HepG2 (cell line): ENCODE data around the gene UGT1A3. TPM values are rescaled to one million over a fixed set of nuclear protein-coding genes. Genes with fewer than 3 reads are reported as not detected.

Experiments used
- ATAC-seq: fragments of 200-7000 bp; cut with Tn5 transposase; 3 replicates; pipeline ENCODE4 v1.9.1; 2020; ENCODE audit warnings: mild to moderate bottlenecking, moderate library complexity
- BruUV-seq: library from RNA; stranded (reverse); fragments of 400-500 nt; replicated peaks from 2 replicates; lab custom pipeline; 2021; lab: Mats Ljungman, UMichigan
- CTCF ChIA-PET: fragments of 300-600 bp; formaldehyde crosslinking; extraction: SDS; loops from one replicate; lab custom pipeline; 2021; ENCODE audit warnings: low total read pairs, inconsistent platforms, low intra/inter-chr PET ratio; lab: Yijun Ruan, JAX
- POLR2A ChIA-PET: fragments of 350-600 bp; sonication (Branson Sonifier 250); formaldehyde crosslinking; loops from one replicate; lab custom pipeline; 2020; ENCODE audit warnings: antibody characterized with exemption, inconsistent platforms; lab: Yijun Ruan, JAX
- DNase-seq: peaks from one replicate; pipeline ENCODE4 v3.0.0-alpha.2; 2015; ENCODE audit warnings: low spot score
- FAIRE-seq: peaks from 3 replicates; lab custom pipeline; 2011; peaks lifted over from hg19 to GRCh38; lab: Jason Lieb, UNC
- H2AFZ ChIP-seq: one replicate; pipeline ENCODE4 v1.6.1; 2011; ENCODE audit warnings: low read length, inconsistent platforms
- H3K27ac ChIP-seq: fragments of 300-600 bp; 3 replicates; pipeline ENCODE4 v1.8.0; 2011; ENCODE audit warnings: mixed run types, mild to moderate bottlenecking, mixed read lengths, low read length, inconsistent platforms; ENCODE audit not compliant: insufficient read depth; ENCODE audit errors: extremely low read length
- H3K27me3 ChIP-seq, 2 experiments: fragments of 200-600 bp in 1 of 2; 2 replicates in 1 of 2; 3 replicates in 1 of 2; pipeline versions ENCODE4 v1.6.0 to v1.8.0; 2011; ENCODE audit warnings: low read length in 2 of 2, mild to moderate bottlenecking in 2 of 2, moderate library complexity in 2 of 2, inconsistent platforms in 1 of 2; ENCODE audit not compliant: insufficient read depth in 2 of 2, control insufficient read depth in 1 of 2
- H3K36me3 ChIP-seq, 2 experiments: fragments of 200-600 bp in 1 of 2; replicated peaks in 1 of 2; 2 replicates in 1 of 2; 3 replicates in 1 of 2; pipeline versions ENCODE4 v1.5.1 to v1.8.0; 2011; ENCODE audit warnings: low read length in 2 of 2, inconsistent platforms in 1 of 2; ENCODE audit not compliant: insufficient read depth in 2 of 2, control insufficient read depth in 1 of 2
- H3K4me1 ChIP-seq: 2 replicates; pipeline ENCODE4 v1.5.1; 2012; ENCODE audit warnings: low read length, inconsistent platforms; ENCODE audit not compliant: insufficient read depth
- H3K4me2 ChIP-seq: 2 replicates; pipeline ENCODE4 v1.6.0; 2011; ENCODE audit warnings: low read depth, low read length, inconsistent platforms
- H3K4me3 ChIP-seq, 3 experiments: fragments of 200-600 bp in 1 of 3; sonication (generic), shearing (Covaris generic) in 1 of 3; replicated peaks in 1 of 3; 2 replicates each; pipeline ENCODE4 v1.5.1; 2011 to 2016; ENCODE audit warnings: low read length in 3 of 3, inconsistent platforms in 2 of 3, low read depth in 2 of 3, mild to moderate bottlenecking in 2 of 3, control low read depth in 1 of 3, mixed read lengths in 1 of 3; ENCODE audit not compliant: insufficient read depth in 1 of 3
- H3K79me2 ChIP-seq: one replicate; pipeline ENCODE4 v1.6.1; 2011; ENCODE audit warnings: low read length, inconsistent platforms; ENCODE audit not compliant: insufficient read depth
- H3K9ac ChIP-seq: 2 replicates; pipeline ENCODE4 v1.6.0; 2011; ENCODE audit warnings: mild to moderate bottlenecking, low read depth, low read length, inconsistent platforms; ENCODE audit not compliant: insufficient read depth
- H3K9me3 ChIP-seq: 2 replicates; pipeline ENCODE4 v1.5.1; 2012; ENCODE audit warnings: mild to moderate bottlenecking, low read length
- H4K20me1 ChIP-seq: 2 replicates; pipeline ENCODE4 v1.6.0; 2011; ENCODE audit warnings: inconsistent platforms, mild to moderate bottlenecking, low read length, moderate library complexity; ENCODE audit not compliant: insufficient read depth
- AKNA ChIP-seq: sonication (generic); formaldehyde crosslinking; IDR thresholded peaks from 2 replicates; pipeline ENCODE4 v1.4.0; 2020; ENCODE audit warnings: missing genetic modification reagents, borderline replicate concordance
- CHCHD3 ChIP-seq: sonication (generic); formaldehyde crosslinking; IDR thresholded peaks from 2 replicates; pipeline ENCODE4 v1.8.0; 2022; ENCODE audit warnings: mild to moderate bottlenecking, missing genetic modification reagents, moderate library complexity
- E2F5 ChIP-seq: sonication (generic); formaldehyde crosslinking; conservative IDR thresholded peaks from 2 replicates; pipeline ENCODE4 v1.4.0; 2020; ENCODE audit warnings: missing genetic modification reagents
- GABPA ChIP-seq, 2 experiments: IDR thresholded peaks; 2 replicates each; pipeline ENCODE4 v1.6.1; 2011 to 2016; ENCODE audit warnings: low read depth in 2 of 2, low read length in 1 of 2, missing biosample characterization in 1 of 2, missing genetic modification characterization in 1 of 2
- JUND ChIP-seq: sonication (generic); formaldehyde crosslinking; IDR thresholded peaks from 2 replicates; pipeline ENCODE4 v1.8.0; 2022; ENCODE audit warnings: mild to moderate bottlenecking, missing genetic modification reagents
- KLF6 ChIP-seq: IDR thresholded peaks from 2 replicates; pipeline ENCODE4 v1.8.0; 2016; ENCODE audit warnings: missing biosample characterization, missing genetic modification reagents
- NFYB ChIP-seq: sonication (generic); formaldehyde crosslinking; IDR thresholded peaks from 2 replicates; pipeline ENCODE4 v1.4.0; 2020; ENCODE audit warnings: missing genetic modification reagents
- NR2F6 ChIP-seq, 2 experiments: IDR thresholded peaks; 2 replicates each; pipeline ENCODE4 v1.6.1; 2016; ENCODE audit warnings: antibody characterized with exemption in 1 of 2, mild to moderate bottlenecking in 1 of 2
- REPIN1 ChIP-seq: sonication (generic); formaldehyde crosslinking; IDR thresholded peaks from 2 replicates; pipeline ENCODE4 v1.8.0; 2022; ENCODE audit warnings: missing genetic modification reagents, low read depth, mild to moderate bottlenecking, borderline replicate concordance
- YEATS4 ChIP-seq: sonication (generic); formaldehyde crosslinking; IDR thresholded peaks from 2 replicates; pipeline ENCODE4 v1.4.0; 2020; ENCODE audit warnings: missing genetic modification reagents, borderline replicate concordance
- ZBTB26 ChIP-seq: IDR thresholded peaks from 2 replicates; pipeline ENCODE4 v1.6.1; 2016; ENCODE audit warnings: missing compliant biosample characterization, missing genetic modification reagents, borderline replicate concordance
- ZNF30 ChIP-seq: sonication (generic); formaldehyde crosslinking; IDR thresholded peaks from 2 replicates; pipeline ENCODE4 v1.5.0; 2020; ENCODE audit warnings: mild to moderate bottlenecking, missing genetic modification reagents
- WGBS: methylation state at CpG from one replicate; pipeline ENCODE4 v1.1.6; 2017; ENCODE audit warnings: low lambda C conversion rate; 5-methylcytosine and 5-hydroxymethylcytosine counted together
- in situ Hi-C: cut with HindIII; loops from 2 replicates; pipeline ENCODE4 v1.10.0; 2017; ENCODE audit warnings: low pct_unique_long_range_greater_than_20kb; ENCODE audit not compliant: extremely low pct_ligation_motif_present
- intact Hi-C: fragments of 100-400 bp; cut with micrococcal nuclease; formaldehyde crosslinking; loops from one replicate; pipeline ENCODE4 v1.10.0; 2022; ENCODE audit not compliant: unreplicated experiment
- polyA plus RNA-seq, 8 experiments: library from polyadenylated mRNA; depleted of rRNA in 3 of 8; stranded (reverse) in 7 of 8; unstranded in 1 of 8; fragments of >200 nt; fragmentation: Illumina TruSeq in 4 of 8; extraction: Trizol in 4 of 8; gene quantifications; 2 replicates each; pipeline versions ENCODE4 v1.2.1 to v1.2.3, GENCODE V29; 2011 to 2016; ENCODE audit warnings: low read depth in 4 of 8, missing spikeins in 1 of 8, mixed read lengths in 1 of 8; ENCODE audit not compliant: insufficient read depth in 1 of 8
- total RNA-seq, 5 experiments: library from RNA; depleted of rRNA; stranded (reverse); fragments of >200 nt; fragmentation: Illumina TruSeq; extraction: Trizol; gene quantifications; 2 replicates each; pipeline ENCODE4 v1.2.3, GENCODE V29; 2016; ENCODE audit warnings: low read depth in 1 of 5

Gene UGT1A3
- total and polyA plus RNA-seq, 2 of the 13 experiments (the other 11 are each of a cell fraction or from before 2014, with no cell fraction given): not detected

- TF ChIP-seq CHCHD3 (CRISPR knock-in tag): no peak
- no peak for TF ChIP-seq NR2F6 (IDR thresholded peaks at IDR 0.05)
- no peak for TF ChIP-seq NR2F6 (CRISPR knock-in tag; IDR thresholded peaks at IDR 0.05)
- no peak for TF ChIP-seq REPIN1 (CRISPR knock-in tag)
- no peak for TF ChIP-seq YEATS4 (CRISPR knock-in tag)
- no peak for TF ChIP-seq ZNF30
- TF ChIP-seq AKNA (CRISPR knock-in tag): no peak
- no peak for TF ChIP-seq E2F5 (CRISPR knock-in tag)
- TF ChIP-seq KLF6: no peak
- TF ChIP-seq NFYB: no peak
- TF ChIP-seq GABPA (IDR thresholded peaks at IDR 0.05; ENCODE audit: low read depth, low read length): no peak
- no peak for TF ChIP-seq GABPA (CRISPR knock-in tag; IDR thresholded peaks at IDR 0.05; ENCODE audit: low read depth)
- no peak for TF ChIP-seq JUND
- no peak for TF ChIP-seq ZBTB26
- no peak for DNase-seq
- BruUV-seq: no TSS peak
- H3K27ac ChIP-seq: peak overlapping the region; percentile 12
- no peak for FAIRE-seq
- H3K9me3 ChIP-seq: no peaks in the 10 kb centered on the region
- no peaks in the 10 kb centered on the region for H3K79me2 ChIP-seq
- peaks cover 7% of the 10 kb centered on the region for H3K4me1 ChIP-seq
- no peak overlapping the region for H2AFZ ChIP-seq
- no peak overlapping the region for H3K4me3 ChIP-seq
- WGBS: 87% methylated on average over 8 of the region's 8 CpGs
- ChIA-PET POLR2A (no interaction called here), CTCF (no interaction called here)
- H3K4me2 ChIP-seq: no peak overlapping the region
- ATAC-seq: no peak
- intact Hi-C loops: no loop called here
- no peak overlapping the region for H3K9ac ChIP-seq
- no peaks in the 10 kb centered on the region for H3K27me3 ChIP-seq
- no peaks in the 10 kb centered on the region for H4K20me1 ChIP-seq
- no peaks in the 10 kb centered on the region for H3K36me3 ChIP-seq
- in situ Hi-C loops: no loop called here
These were observed 29.3 kb upstream of the UGT1A3 start for GRCh38 chr2:233699424-233700027.
